Loucy (cell line): ENCODE results near the gene PGM2.
"Not testable (repeated sequence)": the region's sequence is repeated elsewhere in the genome, so short reads cannot be mapped to it uniquely, and the experiment has no call there.

Source experiments
- H2AFZ ChIP-seq: fragments of 200-600 bp; sonication (generic); 2 replicates; pipeline ENCODE4 v1.6.0; 2016; ENCODE audit warnings: antibody characterized with exemption, mild to moderate bottlenecking, low read length, moderate library complexity
- H3F3A ChIP-seq: fragments of 200-600 bp; 2 replicates; pipeline ENCODE4 v1.6.0; 2016; ENCODE audit warnings: antibody characterized with exemption, low read depth, mild to moderate bottlenecking
- H3K27me3 ChIP-seq: fragments of 200-600 bp; sonication (generic); 2 replicates; pipeline ENCODE4 v1.6.1; 2014; ENCODE audit warnings: low read length, mild to moderate bottlenecking; ENCODE audit not compliant: insufficient read depth, poor library complexity, severe bottlenecking
- H3K36me3 ChIP-seq: fragments of 200-600 bp; sonication (generic); 2 replicates; pipeline ENCODE4 v1.6.1; 2016; ENCODE audit warnings: low read length; ENCODE audit not compliant: insufficient read depth
- H3K4me1 ChIP-seq: fragments of 200-600 bp; sonication (generic); 2 replicates; pipeline ENCODE4 v1.5.1; 2014; ENCODE audit warnings: low read length, mild to moderate bottlenecking; ENCODE audit not compliant: insufficient read depth, poor library complexity, severe bottlenecking
- H3K4me2 ChIP-seq: fragments of 200-600 bp; sonication (generic); 2 replicates; pipeline ENCODE4 v1.6.0; 2014; ENCODE audit warnings: antibody characterized with exemption, low read length, low read depth, mild to moderate bottlenecking; ENCODE audit not compliant: poor library complexity, severe bottlenecking
- H3K4me3 ChIP-seq: fragments of 200-600 bp; sonication (generic); 2 replicates; pipeline ENCODE4 v1.5.1; 2014; ENCODE audit warnings: low read length, mild to moderate bottlenecking, mixed read lengths; ENCODE audit not compliant: poor library complexity, severe bottlenecking
- H3K79me2 ChIP-seq: fragments of 200-600 bp; sonication (generic); 2 replicates; pipeline ENCODE4 v1.6.1; 2014; ENCODE audit warnings: low read length; ENCODE audit not compliant: insufficient read depth
- H3K9ac ChIP-seq: fragments of 200-600 bp; sonication (generic); 2 replicates; pipeline ENCODE4 v1.6.0; 2014; ENCODE audit warnings: mild to moderate bottlenecking, low read depth, low read length, moderate library complexity; ENCODE audit not compliant: poor library complexity, severe bottlenecking
- H3K9me2 ChIP-seq: fragments of 200-600 bp; sonication (generic); replicated peaks from 2 replicates; pipeline ENCODE4 v1.6.1; 2016; ENCODE audit warnings: low read depth, low read length, mixed read lengths
- H3K9me3 ChIP-seq: fragments of 200-600 bp; sonication (generic); 2 replicates; pipeline ENCODE4 v1.6.1; 2014; ENCODE audit warnings: mild to moderate bottlenecking, antibody characterized with exemption, low read length, low read depth; ENCODE audit not compliant: insufficient read depth
- H4K20me1 ChIP-seq: fragments of 200-600 bp; sonication (generic); 2 replicates; pipeline ENCODE4 v1.6.0; 2014; ENCODE audit warnings: antibody characterized with exemption, low read length, mild to moderate bottlenecking; ENCODE audit not compliant: insufficient read depth, poor library complexity, severe bottlenecking
- EZH2phosphoT487 ChIP-seq: fragments of 200-600 bp; IDR thresholded peaks from 2 replicates; pipeline ENCODE4 v1.6.1; 2018; ENCODE audit warnings: antibody characterized with exemption, mild to moderate bottlenecking, moderate library complexity, borderline replicate concordance
- TF ChIP-seq, protein P1 (sequence below): fragments of 200-600 bp; sonication (generic); conservative IDR thresholded peaks from 2 replicates; pipeline ENCODE4 v1.5.1; 2014; ENCODE audit warnings: mild to moderate bottlenecking, antibody characterized with exemption, low read length

PGM2 gene

DNA sequence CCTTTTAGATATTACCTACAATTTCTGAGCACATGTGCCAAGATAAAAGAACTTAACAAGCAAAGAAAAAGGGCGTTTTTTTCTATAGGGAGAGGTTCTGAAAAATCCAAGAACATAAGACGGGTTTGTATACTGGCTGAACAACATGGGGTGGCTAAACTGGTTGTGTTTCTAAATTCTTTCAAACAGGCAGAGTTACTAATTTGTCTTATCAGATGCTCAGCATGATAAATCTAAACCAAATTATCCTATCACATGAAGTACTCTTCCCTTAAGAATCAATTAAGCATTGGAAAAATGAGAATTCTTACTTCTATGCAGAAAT lies 45.4 kb upstream of the PGM2 start:
- H2AFZ ChIP-seq, result no peak overlapping the region
- H3K9me3 ChIP-seq, result no peaks in the 10 kb centered on the region
- no peaks in the 10 kb centered on the region for H3K27me3 ChIP-seq

DNA sequence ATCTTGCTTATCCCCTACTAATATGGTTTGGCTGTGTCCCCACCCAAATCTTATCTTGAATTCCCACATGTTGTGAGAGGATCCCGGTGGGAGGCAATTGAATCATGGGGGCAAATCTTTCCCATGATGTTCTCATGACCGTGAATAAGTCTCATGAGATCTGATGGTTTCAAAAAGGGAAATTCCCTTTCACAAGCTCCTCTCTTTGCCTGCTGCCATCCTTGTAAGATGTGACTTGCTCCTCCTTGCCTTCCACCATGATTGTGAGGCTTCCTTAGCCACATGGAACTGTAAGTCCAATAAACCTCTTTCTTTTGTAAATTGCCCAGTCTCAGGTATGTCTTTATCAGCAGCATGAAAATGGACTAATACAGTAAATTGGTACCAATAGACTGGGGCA lies 40.2 kb upstream of the PGM2 start:
- not testable (repeated sequence) for H3K4me1 ChIP-seq, H3K9ac ChIP-seq, H3K79me2 ChIP-seq, H3K4me3 ChIP-seq, H3K27me3 ChIP-seq, H3K9me2 ChIP-seq, H3F3A ChIP-seq, H2AFZ ChIP-seq, H3K36me3 ChIP-seq, H4K20me1 ChIP-seq, H3K4me2 ChIP-seq, H3K9me3 ChIP-seq

More for the DNA sequence above, 45.4 kb upstream of the PGM2 start:
- Histone ChIP-seq H3K4me3 (no peak overlapping the region), H3F3A (no peaks in the 10 kb centered on the region), H3K9me2 (no peaks in the 10 kb centered on the region), H3K4me2 (peak overlapping the region; percentile 52), H4K20me1 (no peaks in the 10 kb centered on the region), H3K79me2 (no peaks in the 10 kb centered on the region), H3K36me3 (no peaks in the 10 kb centered on the region), H3K9ac (no peak overlapping the region), H3K4me1 (peaks cover 16% of the 10 kb centered on the region)
- TF ChIP-seq, protein P1, sequence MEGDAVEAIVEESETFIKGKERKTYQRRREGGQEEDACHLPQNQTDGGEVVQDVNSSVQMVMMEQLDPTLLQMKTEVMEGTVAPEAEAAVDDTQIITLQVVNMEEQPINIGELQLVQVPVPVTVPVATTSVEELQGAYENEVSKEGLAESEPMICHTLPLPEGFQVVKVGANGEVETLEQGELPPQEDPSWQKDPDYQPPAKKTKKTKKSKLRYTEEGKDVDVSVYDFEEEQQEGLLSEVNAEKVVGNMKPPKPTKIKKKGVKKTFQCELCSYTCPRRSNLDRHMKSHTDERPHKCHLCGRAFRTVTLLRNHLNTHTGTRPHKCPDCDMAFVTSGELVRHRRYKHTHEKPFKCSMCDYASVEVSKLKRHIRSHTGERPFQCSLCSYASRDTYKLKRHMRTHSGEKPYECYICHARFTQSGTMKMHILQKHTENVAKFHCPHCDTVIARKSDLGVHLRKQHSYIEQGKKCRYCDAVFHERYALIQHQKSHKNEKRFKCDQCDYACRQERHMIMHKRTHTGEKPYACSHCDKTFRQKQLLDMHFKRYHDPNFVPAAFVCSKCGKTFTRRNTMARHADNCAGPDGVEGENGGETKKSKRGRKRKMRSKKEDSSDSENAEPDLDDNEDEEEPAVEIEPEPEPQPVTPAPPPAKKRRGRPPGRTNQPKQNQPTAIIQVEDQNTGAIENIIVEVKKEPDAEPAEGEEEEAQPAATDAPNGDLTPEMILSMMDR, result no peak
- no peak for TF ChIP-seq EZH2phosphoT487

DNA sequence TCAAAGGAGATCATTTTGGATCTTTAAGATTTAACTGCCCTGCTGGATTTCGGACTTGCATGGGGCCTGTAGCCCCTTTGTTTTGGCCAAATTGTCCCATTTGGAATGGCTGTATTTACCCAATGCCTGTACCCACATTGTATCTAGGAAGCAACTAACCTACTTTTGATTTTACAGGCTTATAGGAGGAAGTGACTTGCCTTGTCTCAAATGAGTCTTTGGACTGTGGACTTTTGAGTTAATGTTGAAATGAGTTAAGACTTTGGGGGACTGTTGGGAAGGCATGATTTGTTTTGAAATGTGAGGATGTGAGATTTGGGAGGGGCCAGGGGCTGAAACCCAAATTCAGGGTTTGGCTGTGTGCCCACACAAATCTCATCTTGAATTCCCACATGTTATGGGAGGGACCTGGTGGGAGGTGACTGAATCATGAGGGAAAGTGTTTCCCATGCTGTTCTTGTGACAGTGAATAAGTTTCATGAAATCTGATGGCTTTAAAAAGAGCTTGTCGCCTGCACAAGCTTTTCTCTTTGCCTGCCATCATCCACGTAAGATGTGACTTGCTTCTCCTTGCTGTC lies 38.5 kb upstream of the PGM2 start:
- H3K79me2 ChIP-seq, H3K4me2 ChIP-seq, H3K9me2 ChIP-seq, H3K27me3 ChIP-seq, H2AFZ ChIP-seq, H3F3A ChIP-seq, H4K20me1 ChIP-seq, H3K36me3 ChIP-seq, H3K4me3 ChIP-seq, H3K9me3 ChIP-seq, H3K4me1 ChIP-seq, H3K9ac ChIP-seq: not testable (repeated sequence)

DNA sequence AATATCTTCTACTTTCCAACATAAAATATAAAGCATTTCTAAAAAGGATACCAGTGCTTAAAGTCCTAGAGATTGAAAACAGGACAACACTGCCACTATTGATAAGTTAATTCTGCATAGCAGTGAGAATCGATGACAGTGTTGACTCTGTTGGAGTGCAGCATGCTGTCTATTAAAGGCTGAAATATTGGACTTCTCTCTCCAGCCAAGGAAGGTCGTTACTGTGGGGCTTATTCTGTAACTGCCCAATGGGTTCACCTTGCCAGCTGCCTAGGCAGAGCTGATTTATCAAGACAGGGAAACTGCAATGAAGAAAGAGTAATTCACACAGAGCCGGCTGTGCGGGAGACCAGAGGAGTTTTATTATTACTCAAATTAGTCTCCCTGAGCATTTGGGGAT lies 37.7 kb upstream of the PGM2 start:
- Histone ChIP-seq H2AFZ (no peak overlapping the region), H3K9ac (no peak overlapping the region)
- no peak for TF ChIP-seq EZH2phosphoT487
- TF ChIP-seq, protein P1, result no peak

More for the DNA sequence above, 37.7 kb upstream of the PGM2 start:
- Histone ChIP-seq H3K4me1 (no peaks in the 10 kb centered on the region), H3K27me3 (no peaks in the 10 kb centered on the region), H3K9me2 (no peaks in the 10 kb centered on the region), H3K36me3 (no peaks in the 10 kb centered on the region), H3K4me3 (no peak overlapping the region), H4K20me1 (no peaks in the 10 kb centered on the region), H3K9me3 (no peaks in the 10 kb centered on the region; the same call in 1 of the 2 replicates), H3F3A (no peaks in the 10 kb centered on the region), H3K4me2 (no peak overlapping the region), H3K79me2 (no peaks in the 10 kb centered on the region)
